Measurements from ENCODE around the gene NF1. TPM values are rescaled to one million over a fixed set of nuclear protein-coding genes. Genes with fewer than 3 reads are reported as not detected.

Gene NF1
- total RNA-seq, 2 donors from 2014 or later: 38.5 to 49.1 TPM

GRCh38 chr17:31051506-31051905, 43.3 kb upstream of the NF1 start:
- no peak for DNase-seq
- Histone ChIP-seq H3K9me3 (no peaks in the 10 kb centered on the region), H3K9ac (ENCODE audit: low read depth in 2 of 2, low read length in 2 of 2) (no peak overlapping the region), H3K4me1 (no peaks in the 10 kb centered on the region), H3K27me3 (no peaks in the 10 kb centered on the region), H3K36me3 (no peaks in the 10 kb centered on the region), H3K27ac (no peak overlapping the region), H3K4me3 (no peak overlapping the region)
- intact Hi-C loops (cut with DNase I): no loop called here
- TF ChIP-seq, protein P1, sequence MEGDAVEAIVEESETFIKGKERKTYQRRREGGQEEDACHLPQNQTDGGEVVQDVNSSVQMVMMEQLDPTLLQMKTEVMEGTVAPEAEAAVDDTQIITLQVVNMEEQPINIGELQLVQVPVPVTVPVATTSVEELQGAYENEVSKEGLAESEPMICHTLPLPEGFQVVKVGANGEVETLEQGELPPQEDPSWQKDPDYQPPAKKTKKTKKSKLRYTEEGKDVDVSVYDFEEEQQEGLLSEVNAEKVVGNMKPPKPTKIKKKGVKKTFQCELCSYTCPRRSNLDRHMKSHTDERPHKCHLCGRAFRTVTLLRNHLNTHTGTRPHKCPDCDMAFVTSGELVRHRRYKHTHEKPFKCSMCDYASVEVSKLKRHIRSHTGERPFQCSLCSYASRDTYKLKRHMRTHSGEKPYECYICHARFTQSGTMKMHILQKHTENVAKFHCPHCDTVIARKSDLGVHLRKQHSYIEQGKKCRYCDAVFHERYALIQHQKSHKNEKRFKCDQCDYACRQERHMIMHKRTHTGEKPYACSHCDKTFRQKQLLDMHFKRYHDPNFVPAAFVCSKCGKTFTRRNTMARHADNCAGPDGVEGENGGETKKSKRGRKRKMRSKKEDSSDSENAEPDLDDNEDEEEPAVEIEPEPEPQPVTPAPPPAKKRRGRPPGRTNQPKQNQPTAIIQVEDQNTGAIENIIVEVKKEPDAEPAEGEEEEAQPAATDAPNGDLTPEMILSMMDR (IDR thresholded peaks at IDR 0.05): no peak

- Histone ChIP-seq H3K9ac (ENCODE audit: low read depth in 2 of 2, low read length in 2 of 2) (no peak overlapping the region), H3K36me3 (no peaks in the 10 kb centered on the region), H3K4me3 (no peak overlapping the region), H3K27ac (no peak overlapping the region), H3K9me3 (no peaks in the 10 kb centered on the region), H3K27me3 (no peaks in the 10 kb centered on the region), H3K4me1 (no peaks in the 10 kb centered on the region)
- no peak for DNase-seq
- intact Hi-C loops (cut with DNase I): no loop called here
- TF ChIP-seq, protein P1 (IDR thresholded peaks at IDR 0.05): no peak
These were observed 42.4 kb upstream of the NF1 start for GRCh38 chr17:31052187-31052889.

DNA sequence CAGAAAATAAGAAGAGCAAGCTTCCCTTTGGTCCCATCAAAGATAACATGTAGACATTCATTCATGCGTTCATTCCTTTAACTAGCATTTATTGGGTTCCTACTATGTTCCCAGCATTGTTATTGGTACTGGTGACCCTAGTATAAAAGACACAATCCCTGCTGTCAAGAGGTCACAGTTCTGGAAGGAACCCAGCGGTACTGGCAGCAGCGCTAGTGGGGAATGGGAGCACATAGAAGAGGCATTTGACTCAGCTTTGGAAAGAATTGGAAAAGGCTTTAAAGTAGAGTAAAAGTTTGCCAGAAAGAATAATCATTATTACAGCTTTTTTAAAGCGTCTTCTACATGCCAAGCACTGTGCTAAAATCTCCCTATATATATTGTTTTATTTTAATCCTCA, 41.7 kb upstream of the NF1 start:
- H3K27me3 ChIP-seq: no peaks in the 10 kb centered on the region
- no peak for DNase-seq
- no peak overlapping the region for H3K27ac ChIP-seq
- intact Hi-C loops (cut with DNase I): no loop called here
- H3K9me3 ChIP-seq: no peaks in the 10 kb centered on the region
- H3K4me3 ChIP-seq: no peak overlapping the region
- H3K9ac ChIP-seq (ENCODE audit: low read depth in 2 of 2, low read length in 2 of 2): no peak overlapping the region
- TF ChIP-seq, protein P1 (IDR thresholded peaks at IDR 0.05): no peak
- no peaks in the 10 kb centered on the region for H3K36me3 ChIP-seq
- H3K4me1 ChIP-seq: no peaks in the 10 kb centered on the region

- TF ChIP-seq, protein P1 (IDR thresholded peaks at IDR 0.05): no peak
These were observed 40.0 kb upstream of the NF1 start for GRCh38 chr17:31054761-31055160.

DNA sequence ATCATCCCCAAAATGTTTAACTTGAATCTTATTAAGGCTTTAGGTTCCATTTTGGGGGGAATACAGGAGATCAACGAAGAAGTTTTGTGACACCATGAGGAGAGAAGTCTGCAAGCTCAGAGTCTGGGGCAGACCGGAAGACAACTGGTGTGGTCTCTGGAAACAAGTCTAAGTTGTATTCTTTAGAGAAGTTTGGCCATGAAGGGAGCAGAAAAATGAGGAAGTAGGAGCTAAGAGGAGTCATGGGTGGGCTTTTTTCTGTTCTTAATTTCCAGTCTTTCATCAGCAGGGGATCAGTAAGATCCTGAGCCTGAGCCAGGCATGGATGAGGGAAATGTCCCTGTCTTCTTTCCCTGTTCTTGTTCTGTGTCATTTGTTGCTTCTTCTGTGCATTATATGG, 35.8 kb upstream of the NF1 start:
- Histone ChIP-seq H3K27me3 (no peaks in the 10 kb centered on the region), H3K4me3 (no peak overlapping the region)
- TF ChIP-seq, protein P1 (IDR thresholded peaks at IDR 0.05): no peak

More at GRCh38 chr17:31054761-31055160, 40.0 kb upstream of the NF1 start:
- DNase-seq: no peak
- H3K27me3 ChIP-seq: no peaks in the 10 kb centered on the region
- no peak overlapping the region for H3K27ac ChIP-seq
- no peaks in the 10 kb centered on the region for H3K36me3 ChIP-seq
- no peaks in the 10 kb centered on the region for H3K9me3 ChIP-seq
- H3K4me1 ChIP-seq: no peaks in the 10 kb centered on the region
- intact Hi-C loops (cut with DNase I): no loop called here
- H3K4me3 ChIP-seq: no peak overlapping the region
- H3K9ac ChIP-seq (ENCODE audit: low read depth in 2 of 2, low read length in 2 of 2): no peak overlapping the region

More for the DNA sequence above, 35.8 kb upstream of the NF1 start:
- H3K27ac ChIP-seq: no peak overlapping the region
- no peak overlapping the region for H3K9ac ChIP-seq (ENCODE audit: low read depth in 2 of 2, low read length in 2 of 2)
- no peaks in the 10 kb centered on the region for H3K36me3 ChIP-seq
- intact Hi-C loops (cut with DNase I): no loop called here
- H3K4me1 ChIP-seq: no peaks in the 10 kb centered on the region
- no peak for DNase-seq
- H3K9me3 ChIP-seq: no peaks in the 10 kb centered on the region

Measured in colonic mucosa (tissue), 4 donors.